HepG2 (cell line): Measurements from ENCODE around the gene ZFYVE26. TPM values are rescaled to one million over a fixed set of nuclear protein-coding genes. Genes with fewer than 3 reads are reported as not detected.
A peak's percentile ranks its signal among the peaks of the same experiment; 100 is the strongest.

Source experiments
- ATAC-seq: fragments of 200-7000 bp; cut with Tn5 transposase; 3 replicates; pipeline ENCODE4 v1.9.1; 2020; ENCODE audit warnings: mild to moderate bottlenecking, moderate library complexity
- BruUV-seq: library from RNA; stranded (reverse); fragments of 400-500 nt; replicated peaks from 2 replicates; lab custom pipeline; 2021; lab: Mats Ljungman, UMichigan
- CTCF ChIA-PET: fragments of 300-600 bp; formaldehyde crosslinking; extraction: SDS; loops from one replicate; lab custom pipeline; 2021; ENCODE audit warnings: low total read pairs, inconsistent platforms, low intra/inter-chr PET ratio; lab: Yijun Ruan, JAX
- POLR2A ChIA-PET: fragments of 350-600 bp; sonication (Branson Sonifier 250); formaldehyde crosslinking; loops from one replicate; lab custom pipeline; 2020; ENCODE audit warnings: antibody characterized with exemption, inconsistent platforms; lab: Yijun Ruan, JAX
- DNase-seq: peaks from one replicate; pipeline ENCODE4 v3.0.0-alpha.2; 2015; ENCODE audit warnings: low spot score
- FAIRE-seq: peaks from 3 replicates; lab custom pipeline; 2011; peaks lifted over from hg19 to GRCh38; lab: Jason Lieb, UNC
- H2AFZ ChIP-seq: one replicate; pipeline ENCODE4 v1.6.1; 2011; ENCODE audit warnings: low read length, inconsistent platforms
- H3K27ac ChIP-seq: fragments of 300-600 bp; 3 replicates; pipeline ENCODE4 v1.8.0; 2011; ENCODE audit warnings: mixed run types, mild to moderate bottlenecking, mixed read lengths, low read length, inconsistent platforms; ENCODE audit not compliant: insufficient read depth; ENCODE audit errors: extremely low read length
- H3K27me3 ChIP-seq, 2 experiments: fragments of 200-600 bp in 1 of 2; 2 replicates in 1 of 2; 3 replicates in 1 of 2; pipeline versions ENCODE4 v1.6.0 to v1.8.0; 2011; ENCODE audit warnings: low read length in 2 of 2, mild to moderate bottlenecking in 2 of 2, moderate library complexity in 2 of 2, inconsistent platforms in 1 of 2; ENCODE audit not compliant: insufficient read depth in 2 of 2, control insufficient read depth in 1 of 2
- H3K36me3 ChIP-seq, 2 experiments: fragments of 200-600 bp in 1 of 2; replicated peaks in 1 of 2; 2 replicates in 1 of 2; 3 replicates in 1 of 2; pipeline versions ENCODE4 v1.5.1 to v1.8.0; 2011; ENCODE audit warnings: low read length in 2 of 2, inconsistent platforms in 1 of 2; ENCODE audit not compliant: insufficient read depth in 2 of 2, control insufficient read depth in 1 of 2
- H3K4me1 ChIP-seq: 2 replicates; pipeline ENCODE4 v1.5.1; 2012; ENCODE audit warnings: low read length, inconsistent platforms; ENCODE audit not compliant: insufficient read depth
- H3K4me2 ChIP-seq: 2 replicates; pipeline ENCODE4 v1.6.0; 2011; ENCODE audit warnings: low read depth, low read length, inconsistent platforms
- H3K4me3 ChIP-seq, 3 experiments: fragments of 200-600 bp in 1 of 3; sonication (generic), shearing (Covaris generic) in 1 of 3; replicated peaks in 1 of 3; 2 replicates each; pipeline ENCODE4 v1.5.1; 2011 to 2016; ENCODE audit warnings: low read length in 3 of 3, inconsistent platforms in 2 of 3, low read depth in 2 of 3, mild to moderate bottlenecking in 2 of 3, control low read depth in 1 of 3, mixed read lengths in 1 of 3; ENCODE audit not compliant: insufficient read depth in 1 of 3
- H3K79me2 ChIP-seq: one replicate; pipeline ENCODE4 v1.6.1; 2011; ENCODE audit warnings: low read length, inconsistent platforms; ENCODE audit not compliant: insufficient read depth
- H3K9ac ChIP-seq: 2 replicates; pipeline ENCODE4 v1.6.0; 2011; ENCODE audit warnings: mild to moderate bottlenecking, low read depth, low read length, inconsistent platforms; ENCODE audit not compliant: insufficient read depth
- H3K9me3 ChIP-seq: 2 replicates; pipeline ENCODE4 v1.5.1; 2012; ENCODE audit warnings: mild to moderate bottlenecking, low read length
- H4K20me1 ChIP-seq: 2 replicates; pipeline ENCODE4 v1.6.0; 2011; ENCODE audit warnings: inconsistent platforms, mild to moderate bottlenecking, low read length, moderate library complexity; ENCODE audit not compliant: insufficient read depth
- AHDC1 ChIP-seq: sonication (generic); formaldehyde crosslinking; IDR thresholded peaks from 2 replicates; pipeline ENCODE4 v1.5.1; 2020; ENCODE audit warnings: mild to moderate bottlenecking, missing genetic modification reagents, borderline replicate concordance
- ETV6 ChIP-seq: sonication (generic); formaldehyde crosslinking; conservative IDR thresholded peaks from 2 replicates; pipeline ENCODE4 v1.4.0; 2020; ENCODE audit warnings: missing genetic modification reagents
- KLF13 ChIP-seq: sonication (generic); formaldehyde crosslinking; IDR thresholded peaks from 2 replicates; pipeline ENCODE4 v1.4.0; 2020; ENCODE audit warnings: mild to moderate bottlenecking, missing genetic modification reagents
- NAIF1 ChIP-seq: sonication (generic); formaldehyde crosslinking; IDR thresholded peaks from 2 replicates; pipeline ENCODE4 v1.5.0; 2020; ENCODE audit warnings: mild to moderate bottlenecking, missing genetic modification reagents, borderline replicate concordance
- PHF5A ChIP-seq: IDR thresholded peaks from one replicate; pipeline ENCODE4 v1.6.1; 2018; ENCODE audit warnings: low read depth, missing genetic modification reagents; ENCODE audit not compliant: unreplicated experiment
- RFX3 ChIP-seq: IDR thresholded peaks from 2 replicates; pipeline ENCODE4 v1.6.1; 2016; ENCODE audit warnings: missing biosample characterization, missing genetic modification reagents
- SNAPC2 ChIP-seq: sonication (generic); formaldehyde crosslinking; IDR thresholded peaks from 2 replicates; pipeline ENCODE4 v1.8.1; 2022; ENCODE audit warnings: mild to moderate bottlenecking, missing genetic modification reagents
- ZNF546 ChIP-seq: sonication (generic); formaldehyde crosslinking; conservative IDR thresholded peaks from 2 replicates; pipeline ENCODE4 v1.8.1; 2023; ENCODE audit warnings: mild to moderate bottlenecking, missing genetic modification reagents
- ZSCAN21 ChIP-seq: sonication (generic); formaldehyde crosslinking; IDR thresholded peaks from 2 replicates; pipeline ENCODE4 v1.8.0; 2022; ENCODE audit warnings: mild to moderate bottlenecking, missing genetic modification reagents, moderate library complexity, borderline replicate concordance
- WGBS: methylation state at CpG from one replicate; pipeline ENCODE4 v1.1.6; 2017; ENCODE audit warnings: low lambda C conversion rate; 5-methylcytosine and 5-hydroxymethylcytosine counted together
- in situ Hi-C: cut with HindIII; loops from 2 replicates; pipeline ENCODE4 v1.10.0; 2017; ENCODE audit warnings: low pct_unique_long_range_greater_than_20kb; ENCODE audit not compliant: extremely low pct_ligation_motif_present
- intact Hi-C: fragments of 100-400 bp; cut with micrococcal nuclease; formaldehyde crosslinking; loops from one replicate; pipeline ENCODE4 v1.10.0; 2022; ENCODE audit not compliant: unreplicated experiment
- polyA plus RNA-seq, 8 experiments: library from polyadenylated mRNA; depleted of rRNA in 3 of 8; stranded (reverse) in 7 of 8; unstranded in 1 of 8; fragments of >200 nt; fragmentation: Illumina TruSeq in 4 of 8; extraction: Trizol in 4 of 8; gene quantifications; 2 replicates each; pipeline versions ENCODE4 v1.2.1 to v1.2.3, GENCODE V29; 2011 to 2016; ENCODE audit warnings: low read depth in 4 of 8, missing spikeins in 1 of 8, mixed read lengths in 1 of 8; ENCODE audit not compliant: insufficient read depth in 1 of 8
- small RNA-seq, 3 experiments: library from RNA; depleted of rRNA; stranded (forward); fragments of <200 nt; gene quantifications; one replicate each; pipeline ENCODE3, GENCODE V24; 2012; ENCODE audit warnings: low read depth in 2 of 3, low replicate concordance in 1 of 3; ENCODE audit not compliant: insufficient read length in 3 of 3, insufficient read depth in 2 of 3
- total RNA-seq, 5 experiments: library from RNA; depleted of rRNA; stranded (reverse); fragments of >200 nt; fragmentation: Illumina TruSeq; extraction: Trizol; gene quantifications; 2 replicates each; pipeline ENCODE4 v1.2.3, GENCODE V29; 2016; ENCODE audit warnings: low read depth in 1 of 5

ZFYVE26 gene
- total and polyA plus RNA-seq, 2 of the 13 experiments (the other 11 are each of a cell fraction or from before 2014, with no cell fraction given): 13.6 to 16.4 TPM

- H3K4me2 ChIP-seq: peak overlapping the region; percentile 59
- ATAC-seq (no peak), DNase-seq (no peak), FAIRE-seq (no peak)
- ChIA-PET POLR2A (no interaction called here), CTCF (no interaction called here)
- peak overlapping the region; percentile 10 for H3K27ac ChIP-seq
- H3K4me3 ChIP-seq: no peak overlapping the region
- peaks cover 52% of the 10 kb centered on the region for H3K4me1 ChIP-seq
- no peaks in the 10 kb centered on the region for H3K9me3 ChIP-seq
- H3K36me3 ChIP-seq: peaks cover 0 to 10% of the 10 kb centered on the region in 2 experiments; a peak in 4 of 5 replicates
- TF ChIP-seq ETV6 (CRISPR knock-in tag) (no peak), ZNF546 (no peak), NAIF1 (no peak), KLF13 (no peak), RFX3 (CRISPR knock-in tag) (no peak), AHDC1 (CRISPR knock-in tag) (no peak), ZSCAN21 (no peak), PHF5A (CRISPR knock-in tag) (no peak), SNAPC2 (CRISPR knock-in tag) (no peak)
- H3K9ac ChIP-seq: peak overlapping the region; percentile 19; the same call in 1 of the 2 replicates
- in situ Hi-C loops: no loop called here
- H3K79me2 ChIP-seq: peaks cover 32% of the 10 kb centered on the region
- peak overlapping the region; percentile 95 for H2AFZ ChIP-seq
- BruUV-seq: no TSS peak
- peaks cover 3% of the 10 kb centered on the region for H4K20me1 ChIP-seq
- WGBS: 21% methylated on average over 4 of the region's 4 CpGs
- H3K27me3 ChIP-seq: no peaks in the 10 kb centered on the region; a peak in 1 of 5 replicates
- intact Hi-C loops: no loop called here
These were observed 119.4 kb downstream of the ZFYVE26 start for GRCh38 chr14:67697006-67697405.

Small RNA genes within 50 kb of the gene (small RNA-seq; reads per million reads assigned to genes)
- gene AL049779.3 (0 reads per million in 3 experiments), gene RN7SL369P (0 reads per million in 3 experiments)

Other genes starting within 250 kb of the ZFYVE26 start
- 18.7 and 30.0 TPM in 2 replicates for gene PIGH, start 216.3 kb downstream of the ZFYVE26 start, total RNA-seq (2016; rRNA removed; fragmentation: Illumina TruSeq; extraction: Trizol)
- gene PIGH, start 216.3 kb downstream of the ZFYVE26 start, polyA plus RNA-seq (2011; rRNA removed): 43.5 and 53.6 TPM in 2 replicates
- 37.5 and 59.7 TPM in 2 replicates for gene ARG2, start 196.7 kb downstream of the ZFYVE26 start, total RNA-seq (2016; rRNA removed; fragmentation: Illumina TruSeq; extraction: Trizol)
- 71.2 and 73.6 TPM in 2 replicates for gene ARG2, start 196.7 kb downstream of the ZFYVE26 start, polyA plus RNA-seq (2011; rRNA removed)
- 93.4 and 103 TPM in 2 replicates for gene VTI1B, start 142.0 kb downstream of the ZFYVE26 start, total RNA-seq (2016; rRNA removed; fragmentation: Illumina TruSeq; extraction: Trizol)
- gene VTI1B, start 142.0 kb downstream of the ZFYVE26 start, polyA plus RNA-seq (2011; rRNA removed): 26.1 and 39.0 TPM in 2 replicates
- 51.5 and 106 TPM in 2 replicates for gene RDH11, start 120.8 kb downstream of the ZFYVE26 start, total RNA-seq (2016; rRNA removed; fragmentation: Illumina TruSeq; extraction: Trizol)
- gene RDH11, start 120.8 kb downstream of the ZFYVE26 start, polyA plus RNA-seq (2011; rRNA removed): 131 and 167 TPM in 2 replicates
- gene RDH12, start 114.7 kb downstream of the ZFYVE26 start, total RNA-seq (2016; rRNA removed; fragmentation: Illumina TruSeq; extraction: Trizol): 1.4 and 1.6 TPM in 2 replicates
- 2.1 and 2.6 TPM in 2 replicates for gene RDH12, start 114.7 kb downstream of the ZFYVE26 start, polyA plus RNA-seq (2011; rRNA removed)
- gene RAD51B, start 3.2 kb upstream of the ZFYVE26 start, total RNA-seq (2016; rRNA removed; fragmentation: Illumina TruSeq; extraction: Trizol): 7.0 and 9.5 TPM in 2 replicates
- 5.1 and 7.0 TPM in 2 replicates for gene RAD51B, start 3.2 kb upstream of the ZFYVE26 start, polyA plus RNA-seq (2011; rRNA removed)